GM11168 (cell line): ENCODE data around the gene COL27A1.

ENCODE experiments used
- in situ Hi-C: fragments of 300-500 bp; cut with MboI; formaldehyde crosslinking; loops from one replicate; pipeline ENCODE4 v1.12.0; 2022; ENCODE audit warnings: low sequenced_read_pairs; ENCODE audit not compliant: unreplicated experiment

The COL27A1 gene

GRCh38 chr9:114237247-114237646, 81.9 kb downstream of the COL27A1 start:
- in situ Hi-C loops, result no loop called here

GRCh38 chr9:114237781-114238180, 82.4 kb downstream of the COL27A1 start:
- in situ Hi-C loops, result no loop called here

GRCh38 chr9:114238472-114238871, 83.1 kb downstream of the COL27A1 start:
- in situ Hi-C loops, result no loop called here

- in situ Hi-C loops, result no loop called here
These were observed 83.8 kb downstream of the COL27A1 start for GRCh38 chr9:114238891-114239875.

GRCh38 chr9:114240216-114240615, 84.9 kb downstream of the COL27A1 start:
- in situ Hi-C loops, result no loop called here

- in situ Hi-C loops, result no loop called here
These were observed 85.6 kb downstream of the COL27A1 start for GRCh38 chr9:114240647-114241558.

- in situ Hi-C loops, result no loop called here
These were observed 87.5 kb downstream of the COL27A1 start for GRCh38 chr9:114242837-114243236.

- in situ Hi-C loops, result no loop called here
These were observed 87.9 kb downstream of the COL27A1 start for GRCh38 chr9:114243240-114243639.

- in situ Hi-C loops, result no loop called here
These were observed 89.2 kb downstream of the COL27A1 start for GRCh38 chr9:114244570-114244969.

GRCh38 chr9:114246558-114246957, 91.2 kb downstream of the COL27A1 start:
- in situ Hi-C loops, result no loop called here

GRCh38 chr9:114247077-114247476, 91.7 kb downstream of the COL27A1 start:
- in situ Hi-C loops, result no loop called here

- in situ Hi-C loops, result no loop called here
These were observed 92.2 kb downstream of the COL27A1 start for GRCh38 chr9:114247491-114247890.

GRCh38 chr9:114248299-114248707, 93.0 kb downstream of the COL27A1 start:
- in situ Hi-C loops, result no loop called here

- in situ Hi-C loops, result no loop called here
These were observed 94.3 kb downstream of the COL27A1 start for GRCh38 chr9:114249424-114250234.

- in situ Hi-C loops, result no loop called here
These were observed 94.9 kb downstream of the COL27A1 start for GRCh38 chr9:114250235-114250568.

- in situ Hi-C loops, result no loop called here
These were observed 95.3 kb downstream of the COL27A1 start for GRCh38 chr9:114250648-114251047.

- in situ Hi-C loops, result no loop called here
These were observed 97.1 kb downstream of the COL27A1 start for GRCh38 chr9:114252394-114252793.

- in situ Hi-C loops, result no loop called here
These were observed 101.5 kb downstream of the COL27A1 start for GRCh38 chr9:114256827-114257328.

GRCh38 chr9:114258218-114258617, 102.9 kb downstream of the COL27A1 start:
- in situ Hi-C loops, result no loop called here
